HG03378 (cell line): ENCODE data around the gene CAPN5.

Source experiments
- ATAC-seq: cut with Tn5 transposase; IDR thresholded peaks from one replicate; pipeline ENCODE4 v1.9.1; 2021; ENCODE audit warnings: mild to moderate bottlenecking, moderate library complexity; ENCODE audit not compliant: unreplicated experiment

Gene CAPN5

DNA sequence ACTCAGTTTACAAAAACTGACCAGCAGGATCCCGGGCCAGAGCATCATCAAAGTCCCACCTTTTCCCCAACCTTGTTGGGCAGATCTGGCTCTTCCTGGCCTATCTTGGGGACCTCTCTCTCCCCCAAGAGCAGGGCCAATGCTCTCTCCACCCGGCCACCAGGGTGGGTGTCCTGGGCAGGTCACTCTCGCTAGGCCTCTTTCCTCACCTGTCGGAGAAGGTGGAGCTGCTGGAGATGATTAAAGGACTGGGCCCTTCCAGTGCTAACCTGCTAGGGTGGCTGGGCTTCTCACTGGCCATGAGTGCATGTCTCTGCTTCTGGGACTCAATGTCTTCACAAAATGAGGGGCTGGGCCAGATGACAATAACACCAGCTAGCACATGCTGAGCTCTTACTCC lies 2.9 kb upstream of the CAPN5 start:
- no peak for ATAC-seq

DNA sequence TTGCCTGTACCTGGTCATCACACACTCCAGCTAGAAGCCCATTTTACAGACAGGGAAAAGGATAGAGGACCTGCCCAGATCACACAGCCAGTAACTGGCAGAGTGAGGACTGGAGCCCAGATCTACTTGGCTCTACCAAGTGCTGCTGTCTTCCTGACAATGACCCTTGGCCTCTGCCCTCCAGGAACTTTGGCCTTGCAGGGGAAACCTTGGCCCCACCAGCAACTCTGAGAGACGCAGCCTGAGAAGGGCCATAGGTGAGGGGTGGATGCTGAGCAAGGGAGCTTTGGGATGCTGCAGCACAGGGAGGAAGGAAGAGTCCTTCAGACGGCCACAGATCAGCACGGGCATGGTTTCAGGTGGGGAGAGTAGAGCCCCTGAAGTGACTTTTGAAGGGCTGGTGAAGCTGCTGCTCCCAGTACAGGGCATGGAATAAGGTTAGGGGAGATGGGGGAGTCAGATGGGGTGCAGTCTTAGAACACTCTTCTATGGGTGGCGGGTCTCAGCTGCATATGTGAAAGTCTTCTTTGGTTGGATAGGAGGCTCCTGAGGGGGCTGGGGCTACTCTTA lies 2.0 kb upstream of the CAPN5 start:
- no peak for ATAC-seq

- no peak for ATAC-seq
These were observed 918 bp upstream of the CAPN5 start for GRCh38 chr11:77065878-77066228.

GRCh38 chr11:77067861-77068443 lies 1.2 kb downstream of the CAPN5 start:
- ATAC-seq = no peak

DNA sequence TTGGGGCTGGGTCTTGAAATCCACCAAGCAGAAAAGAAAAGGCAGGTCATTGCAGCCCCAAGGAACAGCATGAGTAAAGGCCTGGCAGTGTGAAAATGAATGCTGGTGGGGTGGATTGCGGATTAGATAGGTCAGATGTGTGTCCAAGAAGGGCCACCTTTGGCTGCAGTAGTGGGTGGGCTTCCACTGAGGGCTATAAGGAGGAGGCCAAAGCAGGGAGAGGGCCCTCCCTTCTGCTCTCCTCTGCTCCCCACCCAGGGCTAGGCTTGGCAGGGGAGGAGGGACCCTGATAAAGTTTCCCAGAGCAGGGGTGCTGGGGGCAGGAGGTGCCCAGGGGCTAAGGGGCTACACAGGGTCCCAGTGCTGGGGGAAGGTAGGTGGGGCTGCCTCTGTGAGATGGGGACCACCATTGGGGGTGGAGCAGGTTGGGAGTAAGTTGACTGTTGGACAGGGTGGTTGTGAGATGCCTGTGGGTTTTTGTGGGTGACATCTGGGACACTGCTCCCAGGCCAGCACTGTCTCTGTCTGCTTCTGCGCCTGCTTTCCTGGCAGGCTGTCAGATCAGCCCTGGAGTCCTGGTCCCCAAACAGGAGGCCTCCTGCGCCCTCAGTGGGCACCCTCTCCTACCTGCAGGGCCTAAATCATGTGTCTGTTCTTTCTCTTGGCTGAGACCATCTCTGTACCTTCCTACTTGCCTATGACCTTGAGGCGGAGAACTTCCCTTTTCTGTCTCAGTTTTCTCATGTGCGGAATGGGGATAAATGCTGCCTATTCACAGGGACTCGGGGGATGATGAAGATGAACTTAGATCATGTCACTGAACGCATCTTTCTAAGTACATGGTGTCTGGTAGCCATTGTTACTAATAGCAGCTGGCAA lies 1.9 kb downstream of the CAPN5 start:
- ATAC-seq = no peak

DNA sequence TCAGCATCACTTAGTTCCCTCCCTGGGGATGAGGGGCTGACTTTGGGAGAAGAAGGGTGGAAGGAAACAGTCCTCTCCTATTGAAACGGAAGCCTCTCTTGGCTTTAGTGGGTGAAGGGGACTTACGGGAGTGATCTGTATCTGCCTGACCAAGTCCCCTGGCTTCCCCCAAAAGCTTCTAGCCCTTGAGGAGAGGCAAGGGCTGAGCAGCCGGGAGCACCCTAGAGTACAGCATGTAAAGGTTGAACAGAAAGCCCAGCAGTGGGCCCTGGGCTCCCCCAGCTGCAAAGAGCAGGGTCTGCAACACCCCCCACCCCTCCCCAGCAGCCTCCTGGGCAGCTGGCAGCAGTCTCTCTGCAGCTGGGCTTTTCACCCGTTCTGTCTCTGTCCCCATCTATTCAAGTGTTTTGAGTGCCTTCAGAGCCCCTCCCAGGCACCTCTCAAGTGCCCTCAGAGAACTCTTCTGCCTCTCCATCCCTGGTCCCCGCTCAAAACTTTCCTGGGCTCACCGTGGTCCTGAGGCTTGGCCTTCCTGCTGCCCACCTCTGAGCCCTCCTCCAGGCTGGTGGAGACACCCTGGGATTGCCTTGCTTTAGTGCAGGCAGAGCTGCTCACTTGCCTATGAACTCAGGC lies 2.7 kb downstream of the CAPN5 start:
- no peak for ATAC-seq

- ATAC-seq = no peak
These were observed 3.3 kb downstream of the CAPN5 start for GRCh38 chr11:77069969-77070582.

GRCh38 chr11:77071077-77071476 lies 4.3 kb downstream of the CAPN5 start:
- no peak for ATAC-seq

DNA sequence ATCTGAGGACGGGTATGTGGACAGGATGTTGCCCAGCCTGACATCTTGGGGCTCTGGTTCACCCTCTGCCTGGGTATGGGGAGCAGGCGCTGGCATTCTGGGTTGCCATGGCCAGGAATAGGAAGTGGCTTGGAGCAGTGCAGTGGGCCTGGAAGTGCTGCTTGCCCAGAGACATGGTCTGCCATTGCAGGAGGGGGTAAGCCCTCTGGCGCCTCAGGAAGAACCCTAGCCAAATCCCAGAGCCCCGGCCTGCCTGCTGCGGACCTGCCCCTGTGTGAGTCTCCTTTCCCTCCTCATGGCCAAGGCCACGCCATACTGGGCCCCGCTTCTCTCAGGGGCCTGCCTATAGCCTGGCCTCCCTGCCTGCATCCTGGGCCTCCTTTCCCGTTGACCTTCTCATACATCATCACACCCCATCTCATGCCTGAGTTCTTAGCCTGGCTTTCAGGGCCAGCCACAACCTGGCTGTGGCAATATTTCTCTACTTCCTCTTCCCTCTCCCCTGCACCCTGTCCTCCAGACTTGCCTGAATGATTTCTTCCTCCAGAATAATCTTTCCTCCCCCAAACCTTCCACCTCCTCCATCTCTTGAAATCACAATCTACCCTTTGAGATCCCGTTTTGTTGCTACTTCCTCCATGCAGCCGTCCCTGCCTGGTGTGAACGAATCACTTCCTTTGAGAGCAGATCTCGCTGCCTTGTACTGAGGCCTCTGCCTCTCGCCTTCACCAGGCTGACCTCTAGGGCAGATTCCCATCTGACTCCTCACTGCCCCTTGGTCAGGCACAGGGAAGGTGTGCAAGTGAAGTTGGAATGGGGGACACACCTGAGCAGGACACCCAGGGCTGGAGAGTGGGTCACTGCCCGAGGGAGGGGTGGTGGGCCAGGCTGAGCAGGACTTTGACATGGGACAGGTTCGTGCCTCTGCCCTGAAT lies 5.2 kb downstream of the CAPN5 start:
- no peak for ATAC-seq

- ATAC-seq = no peak
These were observed 6.1 kb downstream of the CAPN5 start for GRCh38 chr11:77072851-77073327.

GRCh38 chr11:77073328-77074001 lies 6.7 kb downstream of the CAPN5 start:
- ATAC-seq = no peak

DNA sequence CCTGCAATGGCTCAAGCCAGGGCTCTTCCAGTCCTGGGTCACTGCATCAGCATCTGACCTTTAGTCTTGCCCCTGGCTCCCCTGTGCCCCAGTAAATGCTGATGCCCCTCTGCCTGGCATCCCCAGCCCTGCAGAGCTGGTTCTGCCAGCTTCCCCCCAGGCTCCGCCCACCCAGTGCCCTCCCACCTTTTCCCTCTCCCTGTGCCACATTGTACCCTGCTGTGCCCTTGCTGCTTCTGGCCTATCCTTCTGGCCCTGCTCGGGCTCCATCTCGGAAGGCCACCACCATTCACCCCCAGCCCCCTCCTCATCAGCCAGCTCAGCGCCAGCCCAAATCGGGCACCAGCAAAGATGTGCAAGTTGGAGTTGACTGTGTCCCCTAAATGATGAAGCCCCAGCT lies 7.4 kb downstream of the CAPN5 start:
- ATAC-seq = no peak

GRCh38 chr11:77074626-77075221 lies 8.0 kb downstream of the CAPN5 start:
- ATAC-seq = no peak

DNA sequence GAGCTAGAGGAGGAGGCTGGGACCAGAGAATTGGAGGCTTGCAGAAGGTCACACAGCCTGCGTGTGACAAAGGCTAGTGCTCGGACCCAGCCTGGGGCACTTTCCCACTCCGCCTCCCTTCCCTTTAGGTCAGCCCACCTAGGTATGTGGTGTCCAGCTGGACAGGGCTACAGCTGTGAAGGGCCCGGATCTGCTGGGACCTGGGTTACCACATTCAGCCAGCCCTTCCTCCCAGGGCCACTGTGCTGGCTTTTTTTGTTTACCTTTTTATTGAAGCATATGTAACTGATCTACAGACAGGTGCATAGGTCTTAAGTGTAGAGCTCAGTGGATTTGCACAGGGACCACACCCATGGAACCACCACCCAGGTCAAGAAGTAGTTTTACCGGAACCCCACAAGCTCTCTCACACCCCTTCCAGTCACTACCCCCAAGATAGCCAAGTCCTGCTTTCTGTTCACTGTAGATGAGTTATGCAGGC lies 8.7 kb downstream of the CAPN5 start:
- no peak for ATAC-seq

DNA sequence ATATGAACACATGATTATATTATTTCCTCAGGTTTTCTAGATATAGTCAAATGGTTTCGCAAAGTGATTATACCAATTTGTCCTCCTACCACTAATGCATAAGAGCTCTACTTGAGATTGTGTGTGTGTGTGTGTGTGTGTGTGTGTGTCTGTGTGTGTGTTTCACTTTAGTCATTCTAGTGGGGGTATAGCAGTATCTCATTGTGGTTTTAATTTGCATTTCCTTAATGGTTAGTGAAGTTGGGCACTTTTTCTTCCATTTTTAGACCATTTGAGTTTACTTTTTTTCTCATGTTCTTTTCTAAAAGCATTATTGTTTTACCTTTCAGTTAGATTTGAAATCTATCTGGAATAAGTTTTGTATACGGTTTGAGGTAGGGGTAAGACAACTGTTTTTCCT lies 12.9 kb downstream of the CAPN5 start:
- no peak for ATAC-seq

DNA sequence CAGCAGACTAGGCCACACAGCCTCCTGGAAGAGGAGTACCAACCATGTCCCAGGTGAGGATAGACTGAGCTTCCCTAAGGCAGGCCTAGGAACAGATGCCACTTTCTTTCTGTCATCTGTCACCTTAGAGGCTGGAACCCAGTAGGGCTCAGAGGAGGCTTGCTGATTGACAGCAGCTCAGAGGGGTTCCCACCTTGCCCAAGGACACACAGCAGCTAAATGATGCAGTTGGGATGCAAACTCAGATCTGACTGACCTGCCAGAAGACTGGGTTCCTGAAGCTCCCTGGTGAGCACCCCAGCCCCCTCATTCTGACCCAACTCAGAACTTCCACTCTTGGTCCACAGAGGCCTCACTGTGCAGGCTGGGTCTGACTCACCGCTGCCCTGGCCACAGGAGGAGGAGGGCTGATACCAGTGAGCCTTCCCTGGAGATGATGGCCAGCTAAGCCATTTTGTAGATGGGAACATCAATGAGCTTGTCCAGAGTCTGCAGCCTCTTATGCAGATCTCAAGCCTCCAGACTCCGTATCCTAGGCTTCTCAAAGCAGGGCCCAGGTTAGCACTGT lies 14.0 kb downstream of the CAPN5 start:
- no peak for ATAC-seq

GRCh38 chr11:77081381-77081851 lies 14.6 kb downstream of the CAPN5 start:
- ATAC-seq = no peak

DNA sequence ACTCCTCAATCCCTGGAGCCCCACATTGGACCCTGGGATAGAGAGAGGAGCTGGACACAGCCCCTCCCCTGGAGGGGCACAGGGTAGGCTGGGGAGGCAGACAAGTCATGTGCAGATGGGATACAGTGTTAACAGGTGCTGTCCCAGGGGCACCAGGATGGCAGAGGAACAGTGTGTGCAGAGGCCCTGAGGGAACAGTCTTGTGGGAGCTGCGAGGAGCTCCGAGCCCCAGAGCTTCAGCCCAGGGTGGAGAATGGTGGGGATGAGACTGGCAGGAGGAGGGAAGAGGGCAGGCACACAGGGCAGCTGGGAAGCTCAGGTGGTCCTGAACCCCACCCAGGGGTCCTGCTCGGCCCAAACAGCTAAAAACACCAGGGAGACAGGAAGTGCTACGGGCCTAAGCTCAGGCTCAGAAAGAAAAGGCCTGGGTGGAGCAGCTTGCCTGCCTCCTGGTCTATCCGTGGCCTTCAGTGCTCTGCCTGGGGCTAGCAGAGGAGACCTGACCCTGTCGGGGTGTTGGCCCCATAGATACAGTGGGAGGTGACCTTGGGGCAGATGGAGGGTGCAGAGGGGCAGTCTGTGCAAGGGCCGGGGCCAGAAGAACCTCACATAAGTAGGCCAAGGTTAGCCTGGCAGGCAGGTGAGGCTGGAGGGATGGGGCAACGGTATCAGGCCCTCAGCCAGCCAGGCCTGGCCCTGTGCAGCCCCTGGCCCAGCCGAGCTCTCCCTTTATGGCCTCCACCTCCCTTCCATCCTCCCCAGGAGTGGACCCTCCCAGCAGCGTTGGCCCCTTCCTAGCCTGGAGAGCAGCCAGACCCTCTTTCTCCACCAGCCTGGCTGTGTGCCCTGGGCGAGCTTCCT lies 15.4 kb downstream of the CAPN5 start:
- ATAC-seq = no peak
